Stimulated activated CD4-positive, alpha-beta T cell treated with anti-CD3 and anti-CD28 coated beads, Interleukin-12 subunit alpha, Interleukin-12 subunit beta, amount 100 ng/mL, for 24 hours (primary cell): ENCODE measurements around the gene DTX1.

Experiments
- DNase-seq, 2 experiments: peaks; one replicate each; pipeline ENCODE4 v3.0.0-alpha.2; 2020; ENCODE audit warnings: low read depth in 2 of 2

The DTX1 gene

DNA sequence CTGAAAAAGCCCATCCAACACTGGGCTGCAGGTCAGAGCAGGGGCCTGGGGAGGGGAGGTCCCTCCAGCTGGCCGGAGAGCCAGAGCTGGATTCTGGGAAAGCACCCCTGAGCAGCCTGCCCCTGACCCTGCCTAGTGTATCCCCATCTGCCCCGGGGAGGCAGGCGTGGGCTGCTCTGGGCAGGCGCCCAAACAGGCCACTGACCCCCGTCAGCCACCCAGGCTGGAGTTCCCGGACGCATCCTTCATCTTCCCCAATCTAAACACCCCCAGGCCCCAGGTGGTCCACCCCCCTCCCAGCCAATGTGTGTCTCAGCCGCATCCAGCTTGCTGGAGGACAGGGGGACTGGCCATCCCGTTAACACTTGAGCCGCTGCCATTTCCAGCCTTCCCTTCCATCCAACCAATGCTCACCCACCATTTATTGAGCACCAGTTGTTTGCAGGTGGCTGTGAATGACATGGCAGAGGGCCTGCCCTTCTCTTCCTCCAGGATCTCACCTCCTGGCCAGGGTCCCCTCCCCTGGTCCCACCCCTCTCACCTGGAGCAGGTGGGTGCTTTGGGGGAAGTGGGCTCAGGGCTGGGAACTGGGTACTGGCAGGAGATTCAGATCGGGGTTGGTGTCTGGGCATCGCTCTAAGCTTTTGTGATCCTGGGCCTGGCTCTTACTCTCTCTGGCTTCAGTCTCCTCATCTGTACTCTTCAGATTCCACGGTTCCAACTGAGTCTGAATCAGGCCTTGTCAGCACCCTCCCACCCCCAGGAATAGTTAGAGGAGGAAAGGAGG lies 743 bp upstream of the DTX1 start:
- DNase-seq, result no peak

DNA sequence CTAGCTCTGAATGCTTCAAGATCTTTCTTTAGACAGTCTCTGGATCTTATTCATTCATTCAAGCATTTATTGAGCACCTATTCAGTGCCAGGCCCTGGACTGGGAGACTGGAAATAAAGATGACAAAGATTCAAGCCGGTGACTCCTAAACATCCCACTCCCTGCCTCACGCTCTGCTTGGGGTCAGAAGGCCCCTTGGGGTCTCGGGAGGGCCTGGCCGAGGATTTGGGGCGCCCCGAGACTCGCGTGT lies 224 bp upstream of the DTX1 start:
- DNase-seq, result no peak

DNA sequence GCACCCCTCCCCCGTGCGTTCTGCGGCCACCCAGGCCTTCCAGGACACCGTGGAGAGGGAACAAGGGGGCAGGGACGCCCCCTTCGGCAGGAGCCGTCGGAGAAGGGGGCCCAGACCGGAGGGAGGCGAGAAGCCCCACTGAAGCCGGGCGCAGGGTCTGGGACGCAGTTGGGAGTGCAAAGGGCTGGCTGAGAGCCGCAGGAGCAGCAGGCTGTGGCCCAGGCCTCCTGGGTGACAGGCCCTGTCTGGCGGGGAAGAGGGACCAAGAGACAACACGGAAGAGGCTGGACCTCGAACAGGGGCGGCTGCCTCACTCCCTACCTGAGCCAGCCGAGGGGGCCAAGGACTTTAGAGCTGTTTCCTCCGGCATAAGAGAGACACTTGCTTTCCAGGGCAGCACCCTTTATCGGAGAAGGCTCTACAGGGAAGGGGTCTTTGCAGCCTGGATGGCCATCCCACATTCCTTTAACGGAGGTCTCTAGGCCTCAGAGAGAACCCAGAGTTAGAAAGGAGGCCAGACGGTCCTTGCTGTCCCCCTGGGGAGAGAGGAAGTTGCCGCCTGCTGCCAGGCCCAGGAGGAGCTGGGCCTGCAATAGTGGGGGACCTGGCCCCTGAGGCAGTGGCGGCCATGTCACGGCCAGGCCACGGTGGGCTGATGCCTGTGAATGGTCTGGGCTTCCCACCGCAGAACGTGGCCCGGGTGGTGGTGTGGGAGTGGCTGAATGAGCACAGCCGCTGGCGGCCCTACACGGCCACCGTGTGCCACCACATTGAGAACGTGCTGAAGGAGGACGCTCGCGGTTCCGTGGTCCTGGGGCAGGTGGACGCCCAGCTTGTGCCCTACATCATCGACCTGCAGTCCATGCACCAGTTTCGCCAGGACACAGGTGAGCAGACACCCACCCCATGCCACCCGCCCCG lies 1.3 kb downstream of the DTX1 start:
- DNase-seq, result no peak

DNA sequence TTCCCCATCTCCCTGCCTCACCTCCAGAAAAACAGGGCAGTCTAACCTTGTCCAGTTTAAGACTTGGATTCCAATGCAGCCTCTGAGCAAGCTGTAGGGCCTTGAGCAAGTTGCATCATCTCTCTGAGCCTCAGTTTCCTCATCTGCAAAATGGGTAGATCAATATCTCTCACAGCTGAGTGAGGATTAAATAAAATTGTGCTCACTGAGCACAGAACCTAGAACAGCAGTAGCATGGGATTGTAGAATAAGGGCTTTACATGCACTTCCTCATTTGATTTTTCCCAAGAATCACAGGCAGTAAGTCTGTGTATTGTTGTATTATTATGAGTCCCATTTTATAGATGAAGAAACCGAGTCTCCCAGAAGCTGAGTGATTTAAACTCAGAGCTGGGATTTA lies 2.0 kb downstream of the DTX1 start:
- DNase-seq, result no peak

DNA sequence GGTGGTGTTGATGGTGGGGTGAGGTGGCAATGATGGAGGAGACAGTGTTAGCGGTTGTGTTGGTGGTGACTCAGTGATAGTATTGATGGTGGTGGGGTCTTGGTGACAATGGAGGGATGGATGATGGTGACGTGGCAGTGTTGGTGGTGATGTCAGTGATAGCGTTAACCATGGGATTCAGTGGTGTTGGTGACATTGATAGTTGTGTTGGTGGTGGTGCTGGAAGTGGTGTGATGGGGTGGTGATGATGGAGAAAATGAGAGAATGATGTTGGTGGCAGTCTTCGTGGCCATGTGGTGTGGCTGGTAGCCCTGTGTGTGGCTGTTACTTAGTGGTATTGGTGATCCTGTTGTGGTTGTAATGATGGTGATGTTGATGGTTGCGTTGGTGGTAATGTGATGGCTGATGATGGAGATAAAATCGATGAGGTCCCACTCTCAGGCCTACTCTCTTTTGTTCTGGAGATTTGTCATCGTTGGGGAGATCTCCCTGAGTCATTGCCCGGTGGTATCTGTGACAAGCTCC lies 2.6 kb downstream of the DTX1 start:
- no peak for DNase-seq

DNA sequence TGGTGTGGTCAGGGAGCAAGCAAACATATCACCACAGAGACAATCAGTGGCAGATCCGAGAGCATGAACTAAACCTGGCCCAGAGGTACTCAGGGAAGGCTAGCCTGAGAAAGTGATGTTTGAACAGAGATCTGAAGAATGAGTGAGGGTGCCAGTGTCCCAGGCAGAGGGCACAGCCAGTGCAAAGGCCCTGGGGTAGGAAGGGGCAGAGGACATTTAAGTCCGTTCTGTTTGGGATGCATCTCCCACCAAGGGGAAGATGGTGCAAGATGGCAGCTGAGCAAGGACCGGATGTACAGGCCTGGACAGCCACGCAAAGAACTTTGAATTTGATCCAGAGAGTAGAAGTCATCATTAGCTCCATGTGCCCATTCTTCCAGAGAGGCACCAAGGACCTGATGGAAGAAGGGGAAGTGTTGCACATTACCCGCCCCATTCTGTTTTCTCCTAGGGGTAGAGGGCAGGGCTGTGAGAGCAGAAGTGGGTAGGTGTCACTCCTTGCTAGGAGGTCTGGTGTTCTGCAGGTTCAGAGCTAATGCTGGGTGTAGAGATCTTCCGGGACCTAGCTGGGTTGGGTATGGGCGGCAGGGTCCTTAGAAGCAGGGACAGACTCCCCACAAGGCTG lies 3.9 kb downstream of the DTX1 start:
- no peak for DNase-seq

DNA sequence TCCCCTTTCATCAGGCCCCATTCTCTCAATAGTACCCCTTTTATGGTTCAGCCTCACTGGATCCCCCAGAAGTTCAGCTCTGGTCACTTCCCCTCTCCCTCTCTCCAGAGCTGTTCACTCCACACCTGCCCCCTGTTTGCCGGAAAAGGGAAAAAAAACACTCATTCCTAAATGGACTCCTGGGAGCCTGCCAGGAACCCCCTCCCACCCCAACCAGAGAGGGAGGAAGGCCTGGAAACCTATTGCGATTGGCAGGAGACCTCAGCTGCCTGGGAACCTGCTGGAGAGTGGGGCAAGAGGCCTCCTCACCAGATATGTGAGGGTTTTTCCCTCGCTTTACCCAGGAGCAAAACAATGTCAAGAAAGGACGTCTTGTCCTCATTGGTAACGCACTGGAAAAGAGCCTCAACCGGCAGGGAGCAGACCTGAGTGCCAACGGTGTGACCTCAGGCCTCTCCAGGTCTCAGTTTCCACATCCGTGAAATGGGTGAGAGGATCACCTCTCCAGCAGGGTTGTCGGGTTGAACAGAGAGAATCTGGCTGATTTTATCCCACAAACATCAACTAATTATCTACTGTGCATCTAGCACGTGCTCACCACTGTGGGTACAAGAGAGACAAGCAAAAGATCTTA lies 4.6 kb downstream of the DTX1 start:
- DNase-seq, result no peak

DNA sequence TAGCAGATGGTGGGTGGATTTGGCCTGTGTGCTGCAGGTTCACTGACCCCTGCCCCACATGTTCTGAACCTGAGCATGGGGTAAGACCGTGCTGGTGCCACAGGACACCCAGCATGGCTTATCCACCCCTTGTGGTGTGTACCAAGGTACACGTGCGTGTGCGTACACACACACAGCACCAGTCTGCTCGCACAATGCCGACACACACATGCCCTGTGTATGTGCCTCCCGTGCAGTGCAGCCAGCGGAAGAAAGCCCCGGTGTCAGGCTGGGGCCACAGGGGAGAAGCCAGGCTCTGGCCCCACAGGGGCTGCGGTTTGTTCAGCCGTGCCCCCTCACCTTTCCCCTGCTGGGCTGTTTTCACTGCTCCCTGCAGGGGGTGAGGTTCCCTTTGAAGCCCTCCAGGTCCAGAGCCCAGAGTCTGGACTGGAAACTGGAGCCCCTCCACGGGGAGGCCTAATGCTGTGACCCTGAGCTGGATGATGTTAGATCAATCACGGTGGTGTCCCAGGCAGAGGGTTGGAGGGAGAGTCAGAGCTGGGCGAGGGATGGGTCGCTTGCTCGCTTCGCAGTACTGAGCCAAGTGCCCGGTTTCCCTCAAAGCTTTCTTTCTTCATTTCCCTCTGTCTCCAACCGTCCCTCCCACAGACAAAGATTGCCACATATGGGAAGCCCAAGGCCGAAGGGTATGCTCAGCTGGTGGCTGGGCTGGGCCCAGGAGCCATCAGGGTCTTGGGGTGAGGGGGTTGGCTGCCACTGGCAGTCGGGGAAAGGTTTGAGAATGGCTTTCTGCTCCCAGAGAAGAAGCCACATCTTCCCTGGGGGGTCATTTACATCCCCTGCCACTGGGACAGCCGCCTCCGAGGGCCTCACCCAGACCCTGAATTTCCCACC lies 6.2 kb downstream of the DTX1 start:
- no peak for DNase-seq

DNA sequence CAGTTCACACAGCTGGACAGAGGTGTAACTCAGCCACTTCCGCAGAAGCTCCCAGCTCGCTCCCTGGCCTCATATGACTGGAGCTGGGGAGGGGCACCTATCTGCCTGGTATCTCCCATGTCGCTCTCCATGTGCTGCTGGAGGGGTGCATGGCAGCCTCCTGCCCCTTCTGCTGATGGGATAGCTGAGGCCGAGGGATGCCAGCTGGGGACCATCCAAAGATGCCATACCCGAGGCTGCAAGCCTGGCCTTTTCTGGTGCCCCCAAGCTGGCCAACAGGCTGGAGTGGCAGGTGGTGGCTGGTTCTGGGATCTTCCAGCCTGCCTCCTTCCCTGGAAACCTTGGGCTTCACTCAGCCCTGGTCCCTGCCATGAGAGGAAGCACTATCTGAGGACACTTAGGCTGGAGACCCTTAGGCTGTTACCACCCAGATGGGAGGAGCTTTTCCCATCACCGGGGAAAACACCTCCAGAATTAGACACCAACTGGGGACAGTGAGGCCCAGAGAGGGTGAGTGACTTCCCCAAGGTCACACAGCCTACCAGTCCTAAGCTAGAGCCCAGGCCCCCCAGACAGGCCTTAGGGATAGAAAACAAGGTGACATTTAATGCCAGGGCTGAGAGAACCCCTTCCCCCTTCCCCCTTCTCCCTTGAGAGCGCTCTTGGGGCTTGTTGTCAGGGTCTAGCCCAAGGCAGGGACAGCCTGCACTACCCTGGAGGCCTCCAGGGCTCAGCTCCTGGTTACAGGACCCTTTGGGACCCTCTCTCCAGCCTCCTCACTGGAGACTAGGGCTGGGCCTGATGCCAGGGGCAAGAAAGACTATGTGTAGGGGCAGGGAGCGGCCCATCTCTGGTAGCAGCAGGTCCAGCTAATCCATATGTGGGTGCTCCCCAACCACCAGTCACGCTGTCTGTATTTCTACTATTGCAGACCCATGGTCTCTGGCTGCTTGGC lies 7.1 kb downstream of the DTX1 start:
- no peak for DNase-seq

DNA sequence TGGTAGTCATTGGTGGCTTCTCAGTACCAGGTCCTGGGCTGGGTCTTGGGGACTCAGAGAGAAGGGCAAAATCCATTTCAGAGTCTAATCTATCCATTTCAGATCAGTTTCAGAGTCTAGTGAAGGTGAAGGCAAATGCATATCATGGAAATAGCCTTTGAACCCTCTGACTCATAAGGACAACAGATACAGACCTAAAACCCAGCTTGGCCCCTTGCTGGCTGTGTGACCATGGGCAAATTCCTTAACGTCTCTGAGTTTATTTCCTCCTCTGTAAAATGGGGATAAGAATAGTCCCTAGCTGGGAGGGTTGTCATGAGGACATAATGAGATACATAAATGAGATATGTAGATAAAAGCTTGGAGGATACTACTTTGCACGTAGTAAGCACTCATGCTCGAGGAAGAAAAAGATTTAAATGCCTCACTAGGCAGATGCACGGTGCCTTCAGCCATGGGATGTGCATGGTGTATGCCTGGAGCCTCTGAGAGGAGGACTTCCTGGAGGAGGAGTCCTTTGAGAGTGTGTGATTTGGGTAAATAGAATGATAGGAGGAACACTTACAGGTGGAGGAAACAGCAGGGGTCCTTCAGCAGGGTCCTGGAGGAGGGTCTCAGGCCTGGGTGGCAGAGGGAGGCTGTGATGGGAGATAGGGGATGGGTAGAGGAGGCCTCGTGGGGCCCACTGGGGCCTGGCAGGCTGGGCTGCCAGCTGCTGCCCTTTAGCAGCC lies 8.0 kb downstream of the DTX1 start:
- DNase-seq, result no peak

DNA sequence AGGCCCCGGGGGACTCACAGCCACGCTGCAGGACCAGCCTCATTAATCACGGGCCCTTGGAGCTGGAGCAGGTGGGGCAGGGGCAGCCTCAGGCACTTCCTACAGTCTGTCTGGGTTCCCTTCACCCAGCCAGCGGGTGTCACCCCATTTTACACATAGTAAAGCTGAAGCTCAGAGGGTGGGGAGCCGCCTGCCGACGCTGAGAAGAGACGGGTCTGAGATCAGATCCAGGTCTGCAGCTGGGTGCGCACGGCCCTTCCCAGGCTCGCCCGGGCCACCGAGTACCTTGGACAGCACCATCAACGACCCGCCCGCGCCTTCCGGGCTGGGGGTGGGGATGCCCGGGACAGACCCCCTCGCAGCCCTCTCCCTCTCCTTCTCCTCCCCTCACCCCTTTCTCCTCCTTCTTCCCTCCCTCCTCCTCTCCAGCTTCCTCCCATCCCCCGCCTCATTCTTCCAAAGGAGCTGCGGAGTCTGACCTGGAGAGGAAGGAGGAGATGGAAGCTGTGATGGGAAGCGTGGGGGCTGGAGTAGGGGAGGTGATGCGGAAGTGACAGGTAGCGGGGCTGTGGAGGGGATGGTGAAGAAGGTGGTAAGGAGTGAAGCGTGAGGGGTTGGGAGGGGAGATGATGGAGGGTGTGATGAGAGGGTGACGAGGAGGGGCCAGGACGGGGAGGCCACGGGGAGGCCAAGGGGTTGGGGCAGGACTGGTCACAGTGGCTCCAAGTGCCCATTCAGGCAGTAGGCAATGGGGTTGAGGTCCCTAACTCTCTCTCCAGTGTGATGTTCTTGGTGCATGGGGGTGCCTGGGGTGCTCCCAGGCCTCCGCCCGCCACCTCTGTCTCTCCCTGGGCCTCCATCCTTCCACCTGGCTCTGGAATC lies 8.8 kb downstream of the DTX1 start:
- DNase-seq, result no peak

DNA sequence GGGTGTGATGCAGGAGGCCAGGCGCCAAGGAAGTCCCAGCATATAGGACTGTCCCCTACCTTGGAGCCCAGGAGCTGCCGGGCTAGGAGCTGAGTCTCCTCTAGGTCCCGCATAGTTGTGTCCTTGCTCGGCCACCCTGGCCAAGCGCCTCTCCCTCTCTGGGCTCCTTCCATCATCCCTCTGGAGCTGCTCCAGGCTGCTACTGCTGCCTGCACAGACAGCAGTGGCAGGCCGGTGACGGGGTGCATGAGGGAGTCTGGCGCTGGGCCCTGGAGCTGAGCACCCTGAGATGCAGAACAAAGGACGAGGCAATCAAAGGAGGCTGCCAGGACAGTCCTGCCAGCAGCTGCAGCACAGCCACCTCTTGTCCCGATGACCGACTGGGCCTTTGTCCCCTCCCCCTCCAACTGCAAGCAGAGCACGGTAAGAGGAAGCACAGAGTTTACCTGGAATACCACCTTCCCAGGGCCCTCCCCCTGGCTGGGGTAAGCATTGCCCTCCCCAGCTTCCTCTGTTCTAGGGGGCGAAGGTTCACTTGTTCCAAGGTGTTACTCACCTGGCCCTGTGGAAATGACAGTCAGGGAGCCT lies 10.4 kb downstream of the DTX1 start:
- DNase-seq, result no peak

DNA sequence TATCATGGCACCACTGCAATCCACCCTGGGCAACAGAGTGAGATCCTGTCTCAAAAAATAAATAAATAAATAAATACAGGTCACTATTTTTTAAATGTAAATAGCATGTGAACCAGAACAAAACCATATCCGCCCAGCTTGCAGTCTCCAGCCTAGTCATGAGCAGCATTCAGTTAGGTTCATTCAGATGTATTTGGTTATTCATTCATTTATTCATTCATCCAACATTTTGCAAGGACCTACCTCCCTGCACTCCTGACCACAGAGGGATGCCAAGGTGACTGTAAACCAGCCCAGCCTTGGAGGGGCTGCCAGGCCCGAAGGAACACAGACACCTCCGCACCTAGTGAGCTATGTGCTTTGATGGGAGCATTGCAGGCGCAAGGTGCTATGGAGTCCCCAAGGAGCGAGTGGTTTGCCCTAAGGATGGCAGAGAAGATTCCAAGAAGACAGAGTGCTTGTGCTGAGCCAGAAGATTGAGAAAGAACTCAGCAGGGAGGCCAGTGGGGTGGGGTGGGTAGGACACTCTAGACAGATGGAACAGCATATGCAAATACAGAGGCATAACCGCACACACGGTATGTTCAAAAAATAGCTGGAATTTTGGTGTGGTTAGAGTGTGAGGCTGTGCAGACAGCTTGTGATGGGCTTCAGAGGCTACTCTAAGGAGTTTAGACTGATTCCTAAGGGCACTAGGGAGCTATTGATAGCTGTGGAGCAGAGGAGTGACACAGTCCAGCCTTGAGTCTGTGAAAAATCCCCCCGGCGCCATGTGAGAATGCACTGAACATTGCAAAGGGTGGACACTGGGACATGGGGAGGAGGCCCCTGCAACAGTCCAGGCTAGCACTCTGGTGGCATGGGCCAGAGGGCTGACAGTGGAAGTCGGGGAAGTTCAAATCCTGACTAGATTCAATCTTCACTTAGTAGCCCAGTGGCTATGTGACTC lies 11.7 kb downstream of the DTX1 start:
- no peak for DNase-seq

DNA sequence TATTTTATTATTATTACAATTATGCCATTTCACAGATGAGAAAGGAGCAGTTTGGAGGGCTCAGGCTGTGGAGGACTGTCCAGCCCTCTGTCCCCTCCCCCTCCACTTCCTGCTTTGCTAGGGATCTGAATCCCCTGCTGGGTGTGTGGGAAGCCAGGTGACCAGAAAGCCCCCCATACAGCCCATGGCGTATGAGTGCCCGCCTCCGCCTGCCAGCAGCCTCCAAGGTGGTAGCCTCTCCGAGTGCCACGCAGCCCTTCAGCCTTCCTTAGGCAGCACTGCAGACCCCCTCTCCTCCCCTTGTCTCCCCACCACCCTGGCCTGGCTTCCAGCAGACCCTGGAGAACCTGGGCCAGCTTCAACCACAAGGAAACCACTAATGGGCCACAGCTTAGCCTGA lies 12.6 kb downstream of the DTX1 start:
- no peak for DNase-seq

DNA sequence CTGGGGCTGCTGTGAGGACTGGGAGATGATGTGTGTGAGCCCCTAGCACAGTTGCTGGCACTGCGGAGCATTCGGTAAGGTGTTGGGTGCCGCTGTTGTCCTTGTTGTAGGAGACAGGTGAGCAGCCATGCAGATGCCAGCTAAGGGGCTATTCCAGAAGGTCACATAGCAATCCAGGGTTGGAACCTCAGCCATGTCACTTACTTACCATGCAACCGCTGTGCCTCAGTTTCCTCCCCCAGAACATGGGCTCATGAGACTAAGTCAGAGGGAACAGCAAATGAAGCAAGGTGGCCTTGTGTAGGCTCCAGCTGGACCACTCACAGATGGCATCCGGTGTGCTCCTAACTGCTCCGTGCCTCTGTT lies 13.2 kb downstream of the DTX1 start:
- no peak for DNase-seq

DNA sequence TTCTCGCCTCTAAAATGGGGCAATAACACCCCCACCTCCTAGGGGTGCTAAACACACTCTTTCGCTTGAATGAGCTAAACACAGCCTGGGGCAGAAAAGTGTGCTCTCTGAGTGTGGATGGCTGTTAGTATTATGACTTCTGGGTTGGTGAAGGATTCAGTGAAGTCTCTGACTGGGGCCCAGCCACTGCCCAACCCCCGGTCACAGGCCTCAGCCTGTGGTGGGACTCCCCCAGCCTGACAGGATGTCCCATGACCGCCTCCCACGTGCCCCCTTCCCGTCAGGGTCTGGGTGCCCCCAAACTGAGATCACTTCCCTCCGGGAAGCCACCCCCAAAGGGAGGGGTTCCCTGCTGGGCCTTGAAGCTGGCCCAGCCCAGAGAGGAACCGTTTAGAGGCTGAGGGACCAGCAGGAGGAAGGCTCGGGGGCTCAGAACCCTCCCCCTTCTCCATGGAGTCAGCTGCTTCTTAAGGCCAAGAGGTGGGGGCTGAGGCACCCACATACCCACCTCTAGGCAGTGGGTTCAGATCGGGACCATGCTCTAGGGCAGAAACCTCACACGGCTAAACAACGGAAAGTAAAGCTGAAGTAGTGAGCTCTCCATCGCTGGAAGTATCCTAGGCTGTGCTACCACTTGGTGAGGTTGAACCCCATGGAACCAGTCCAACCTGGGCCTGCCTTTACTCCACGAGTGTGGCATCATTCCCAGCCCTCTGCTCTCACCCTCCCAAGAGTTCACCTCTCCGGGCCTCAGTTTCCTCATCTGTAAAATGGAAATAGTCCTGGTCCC lies 13.8 kb downstream of the DTX1 start:
- no peak for DNase-seq
